Osteocyte (in vitro differentiated cells): Measurements from ENCODE around the gene RCAN2. TPM values are rescaled to one million over a fixed set of nuclear protein-coding genes. Genes with fewer than 3 reads are reported as not detected.

Experiments
- DNase-seq: peaks from one replicate; pipeline ENCODE4 v3.0.0; 2021; ENCODE audit warnings: mixed read lengths; ENCODE audit not compliant: unreplicated experiment; ENCODE audit errors: extremely low spot score
- H3K27ac Mint-ChIP-seq: one replicate; pipeline ENCODE4 v1.8.0; 2021; ENCODE audit warnings: mild to moderate bottlenecking, mixed read lengths; ENCODE audit not compliant: unreplicated experiment
- H3K27me3 Mint-ChIP-seq: one replicate; pipeline ENCODE4 v1.8.0; 2021; ENCODE audit warnings: mixed read lengths; ENCODE audit not compliant: unreplicated experiment
- H3K36me3 Mint-ChIP-seq: one replicate; pipeline ENCODE4 v1.8.0; 2021; ENCODE audit warnings: mixed read lengths; ENCODE audit not compliant: unreplicated experiment
- H3K4me1 Mint-ChIP-seq: one replicate; pipeline ENCODE4 v1.8.0; 2021; ENCODE audit warnings: mixed read lengths; ENCODE audit not compliant: unreplicated experiment
- H3K4me3 Mint-ChIP-seq: one replicate; pipeline ENCODE4 v1.8.0; 2021; ENCODE audit warnings: mild to moderate bottlenecking, moderate library complexity, mixed read lengths; ENCODE audit not compliant: unreplicated experiment
- H3K9me3 Mint-ChIP-seq: one replicate; pipeline ENCODE4 v1.8.0; 2021; ENCODE audit warnings: mixed read lengths; ENCODE audit not compliant: unreplicated experiment
- CTCF ChIP-seq: fragments of 200-600 bp; sonication (generic); IDR thresholded peaks from 2 replicates; pipeline ENCODE4 v1.5.0; 2021; ENCODE audit warnings: antibody characterized with exemption, mild to moderate bottlenecking, moderate library complexity
- total RNA-seq: library from RNA; stranded (reverse); gene quantifications from 2 replicates; pipeline ENCODE4 v1.2.1, GENCODE V29; 2021

The RCAN2 gene
- total RNA-seq, 1 donor from 2014 or later, result 31.3 TPM

- Mint-ChIP-seq H3K27ac (no peak overlapping the region), H3K27me3 (peaks cover 2% of the 10 kb centered on the region), H3K36me3 (peaks cover 3% of the 10 kb centered on the region), H3K9me3 (no peaks in the 10 kb centered on the region), H3K4me3 (no peak overlapping the region), H3K4me1 (no peaks in the 10 kb centered on the region)
- no peak for TF ChIP-seq CTCF
- DNase-seq, result no peak
Measured at GRCh38 chr6:46287043-46287442, 204.2 kb downstream of the RCAN2 start.

GRCh38 chr6:46284475-46284874, 206.8 kb downstream of the RCAN2 start:
- no peak for TF ChIP-seq CTCF
- Mint-ChIP-seq H3K27me3 (peaks cover 2% of the 10 kb centered on the region), H3K4me3 (no peak overlapping the region), H3K4me1 (no peaks in the 10 kb centered on the region), H3K27ac (no peak overlapping the region), H3K9me3 (no peaks in the 10 kb centered on the region), H3K36me3 (peaks cover 3% of the 10 kb centered on the region)
- no peak for DNase-seq

GRCh38 chr6:46281110-46281509, 210.1 kb downstream of the RCAN2 start:
- no peak for TF ChIP-seq CTCF

GRCh38 chr6:46279874-46280273, 211.4 kb downstream of the RCAN2 start:
- no peaks in the 10 kb centered on the region for H3K36me3 Mint-ChIP-seq
- H3K27ac Mint-ChIP-seq, result no peak overlapping the region
- DNase-seq, result no peak
- no peaks in the 10 kb centered on the region for H3K9me3 Mint-ChIP-seq
- no peak for TF ChIP-seq CTCF
- H3K27me3 Mint-ChIP-seq, result no peaks in the 10 kb centered on the region
- no peaks in the 10 kb centered on the region for H3K4me1 Mint-ChIP-seq
- H3K4me3 Mint-ChIP-seq, result no peak overlapping the region

More at GRCh38 chr6:46281110-46281509, 210.1 kb downstream of the RCAN2 start:
- H3K36me3 Mint-ChIP-seq, result no peaks in the 10 kb centered on the region
- DNase-seq, result no peak
- no peaks in the 10 kb centered on the region for H3K4me1 Mint-ChIP-seq
- no peaks in the 10 kb centered on the region for H3K27me3 Mint-ChIP-seq
- H3K27ac Mint-ChIP-seq, result no peak overlapping the region
- H3K4me3 Mint-ChIP-seq, result no peak overlapping the region
- H3K9me3 Mint-ChIP-seq, result no peaks in the 10 kb centered on the region

GRCh38 chr6:46276576-46277142, 214.6 kb downstream of the RCAN2 start:
- no peak for TF ChIP-seq CTCF
- no peaks in the 10 kb centered on the region for H3K27me3 Mint-ChIP-seq
- DNase-seq, result no peak
- no peaks in the 10 kb centered on the region for H3K4me1 Mint-ChIP-seq
- no peak overlapping the region for H3K27ac Mint-ChIP-seq
- H3K9me3 Mint-ChIP-seq, result no peaks in the 10 kb centered on the region
- no peak overlapping the region for H3K4me3 Mint-ChIP-seq
- H3K36me3 Mint-ChIP-seq, result no peaks in the 10 kb centered on the region
